Uterus (tissue), 4 donors: ENCODE results near the gene FAM89B. TPM values are rescaled to one million over a fixed set of nuclear protein-coding genes. Genes with fewer than 3 reads are reported as not detected.
A peak's percentile ranks its signal among the peaks of the same experiment; 100 is the strongest.
"Not testable (repeated sequence)": the region's sequence is repeated elsewhere in the genome, so short reads cannot be mapped to it uniquely, and the experiment has no call there.

ENCODE experiments used
- DNase-seq, 2 donors: peaks; one replicate each; pipeline ENCODE4 v3.0.0-alpha.2; 2019 to 2020
- H3K27ac ChIP-seq, 2 donors: fragments of 200-600 bp; sonication (generic); 1 replicate in 1 of 2; 2 replicates in 1 of 2; pipeline ENCODE4 v1.5.1; 2016 to 2018
- H3K27me3 ChIP-seq, 2 donors: fragments of 200-600 bp; sonication (generic); one replicate each; pipeline ENCODE4 v1.5.1; 2018 to 2019; ENCODE audit warnings: control low read depth in 1 of 2
- H3K36me3 ChIP-seq, 2 donors: fragments of 200-600 bp; sonication (generic); one replicate each; pipeline ENCODE4 v1.5.1; 2019; ENCODE audit warnings: control low read depth in 1 of 2
- H3K4me1 ChIP-seq, 2 donors: fragments of 200-600 bp; sonication (generic); one replicate each; pipeline ENCODE4 v1.5.1; 2018 to 2019; ENCODE audit warnings: control low read depth in 1 of 2
- H3K4me3 ChIP-seq, 2 donors: fragments of 200-600 bp; sonication (generic); 1 replicate in 1 of 2; 2 replicates in 1 of 2; pipeline ENCODE4 v1.5.1; 2018 to 2019; ENCODE audit warnings: mild to moderate bottlenecking in 1 of 2
- H3K9me3 ChIP-seq, 2 donors: fragments of 200-600 bp; sonication (generic); one replicate each; pipeline ENCODE4 v1.5.1; 2019; ENCODE audit warnings: control low read depth in 1 of 2
- POLR2A ChIP-seq, 2 donors: fragments of 450-650 bp; IDR thresholded peaks; one replicate each; pipeline ENCODE4 v1.6.1; 2016; ENCODE audit warnings: antibody characterized with exemption in 2 of 2, mild to moderate bottlenecking in 1 of 2, moderate library complexity in 1 of 2
- intact Hi-C: fragments of 100-400 bp; cut with DNase I; formaldehyde crosslinking; loops from one replicate; pipeline ENCODE4 v1.15.1; 2023; ENCODE audit warnings: low total_unique reads
- total RNA-seq, 4 donors: library from RNA; depleted of rRNA in 3 of 4; stranded (reverse); fragments of >200 nt in 3 of 4; gene quantifications; one replicate each; pipeline versions ENCODE4 v1.1.0 to v1.2.4, GENCODE V29; 2014 to 2023
- TF ChIP-seq, protein P1 (sequence below), 4 experiments: fragments of 200-600 bp in 2 of 4; fragments of 450-650 bp in 2 of 4; sonication (generic) in 2 of 4; IDR thresholded peaks; one replicate each; pipeline ENCODE4 v1.5.1; 2016 to 2019; ENCODE audit warnings: antibody characterized with exemption in 4 of 4, mild to moderate bottlenecking in 2 of 4, moderate library complexity in 1 of 4
- donor health status: DM: yes; HTN: yes; CAD: no.

The FAM89B gene
- total RNA-seq, 4 donors from 2014 or later, result 13.9 to 83.0 (median 40.8) TPM

- Histone ChIP-seq H3K27ac (peak overlapping the region; percentile 99 to 100), H3K36me3 (no peaks in the 10 kb centered on the region), H3K27me3 (no peaks in the 10 kb centered on the region), H3K4me1 (peaks cover 4 to 7% of the 10 kb centered on the region in 2 donors), H3K9me3 (no peaks in the 10 kb centered on the region), H3K4me3 (no peak overlapping the region)
- peak; percentile 79 to 82 for DNase-seq
- no peak for TF ChIP-seq POLR2A (IDR thresholded peaks at IDR 0.05)
- TF ChIP-seq, protein P1, sequence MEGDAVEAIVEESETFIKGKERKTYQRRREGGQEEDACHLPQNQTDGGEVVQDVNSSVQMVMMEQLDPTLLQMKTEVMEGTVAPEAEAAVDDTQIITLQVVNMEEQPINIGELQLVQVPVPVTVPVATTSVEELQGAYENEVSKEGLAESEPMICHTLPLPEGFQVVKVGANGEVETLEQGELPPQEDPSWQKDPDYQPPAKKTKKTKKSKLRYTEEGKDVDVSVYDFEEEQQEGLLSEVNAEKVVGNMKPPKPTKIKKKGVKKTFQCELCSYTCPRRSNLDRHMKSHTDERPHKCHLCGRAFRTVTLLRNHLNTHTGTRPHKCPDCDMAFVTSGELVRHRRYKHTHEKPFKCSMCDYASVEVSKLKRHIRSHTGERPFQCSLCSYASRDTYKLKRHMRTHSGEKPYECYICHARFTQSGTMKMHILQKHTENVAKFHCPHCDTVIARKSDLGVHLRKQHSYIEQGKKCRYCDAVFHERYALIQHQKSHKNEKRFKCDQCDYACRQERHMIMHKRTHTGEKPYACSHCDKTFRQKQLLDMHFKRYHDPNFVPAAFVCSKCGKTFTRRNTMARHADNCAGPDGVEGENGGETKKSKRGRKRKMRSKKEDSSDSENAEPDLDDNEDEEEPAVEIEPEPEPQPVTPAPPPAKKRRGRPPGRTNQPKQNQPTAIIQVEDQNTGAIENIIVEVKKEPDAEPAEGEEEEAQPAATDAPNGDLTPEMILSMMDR (IDR thresholded peaks at IDR 0.05), result no peak
- intact Hi-C loops, result no loop called here
These were observed 11.6 kb upstream of the FAM89B start for GRCh38 chr11:65560555-65561418.

DNA sequence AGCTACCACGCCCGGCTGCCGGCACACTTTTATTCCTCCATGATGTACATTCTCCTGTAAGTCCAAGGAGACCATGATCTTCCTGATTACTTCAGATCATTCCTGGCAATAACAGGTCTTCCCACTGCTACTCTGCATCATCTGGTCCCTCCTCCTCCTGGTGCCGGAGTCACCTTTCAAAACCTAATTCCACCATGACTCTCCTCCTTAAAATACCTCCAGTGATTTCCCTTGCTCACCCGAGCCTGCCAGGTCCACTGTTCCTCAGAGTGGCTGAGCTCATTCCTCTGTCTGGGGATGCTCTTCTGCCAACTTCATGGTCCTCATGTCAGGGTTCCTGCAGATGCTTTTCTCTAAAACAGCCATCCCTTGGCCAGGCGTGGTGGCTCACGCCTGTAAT lies 10.3 kb upstream of the FAM89B start:
- Histone ChIP-seq H3K4me3 (no peak overlapping the region), H3K4me1 (peaks cover 4 to 7% of the 10 kb centered on the region in 2 donors), H3K36me3 (no peaks in the 10 kb centered on the region), H3K27me3 (no peaks in the 10 kb centered on the region), H3K27ac (no peak overlapping the region), H3K9me3 (no peaks in the 10 kb centered on the region)
- intact Hi-C loops, result no loop called here
- TF ChIP-seq POLR2A (IDR thresholded peaks at IDR 0.05), result no peak
- TF ChIP-seq, protein P1 (IDR thresholded peaks at IDR 0.05), result no peak
- no peak for DNase-seq

DNA sequence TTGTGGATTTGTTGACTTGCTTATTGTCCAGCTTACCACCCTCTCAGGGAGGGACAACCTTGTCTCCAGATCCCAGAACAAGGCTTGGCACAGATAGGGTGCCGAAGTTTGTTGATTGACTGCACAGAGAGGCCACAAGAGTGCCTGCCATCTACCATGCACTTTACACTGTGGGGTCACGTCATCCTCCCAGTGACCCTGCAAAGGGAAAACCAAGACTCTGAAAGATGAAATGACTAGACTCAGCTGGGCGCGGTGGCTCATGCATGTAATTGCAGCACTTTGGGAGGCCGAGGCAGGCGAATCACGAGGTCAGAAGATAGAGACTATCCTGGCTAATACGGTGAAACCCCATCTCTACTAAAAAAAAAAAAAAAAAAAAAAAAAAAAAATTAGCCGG lies 9.6 kb upstream of the FAM89B start:
- no peak for TF ChIP-seq POLR2A (IDR thresholded peaks at IDR 0.05)
- TF ChIP-seq, protein P1 (IDR thresholded peaks at IDR 0.05), result no peak
- peaks cover 4 to 7% of the 10 kb centered on the region in 2 donors for H3K4me1 ChIP-seq

GRCh38 chr11:65563601-65564000 lies 8.7 kb upstream of the FAM89B start:
- DNase-seq, result no peak
- Histone ChIP-seq H3K27ac (peak overlapping the region in 1 of 2 donors; percentile 0), H3K4me3 (no peak overlapping the region), H3K4me1 (peaks cover 4 to 11% of the 10 kb centered on the region in 2 donors), H3K36me3 (no peaks in the 10 kb centered on the region), H3K27me3 (no peaks in the 10 kb centered on the region), H3K9me3 (no peaks in the 10 kb centered on the region)
- intact Hi-C loops, result no loop called here
- TF ChIP-seq, protein P1 (IDR thresholded peaks at IDR 0.05), result no peak
- TF ChIP-seq POLR2A (IDR thresholded peaks at IDR 0.05), result no peak

More for the DNA sequence above, 9.6 kb upstream of the FAM89B start:
- H3K9me3 ChIP-seq, result no peaks in the 10 kb centered on the region
- no peak overlapping the region for H3K27ac ChIP-seq
- H3K36me3 ChIP-seq, result no peaks in the 10 kb centered on the region
- no peaks in the 10 kb centered on the region for H3K27me3 ChIP-seq
- intact Hi-C loops, result no loop called here
- no peak for DNase-seq
- H3K4me3 ChIP-seq, result no peak overlapping the region

- Histone ChIP-seq H3K4me1 (peaks cover 4 to 13% of the 10 kb centered on the region in 2 donors), H3K27ac (peak overlapping the region in 1 of 2 donors; percentile 11)
- H3K36me3 ChIP-seq, H3K9me3 ChIP-seq, H3K27me3 ChIP-seq, DNase-seq, H3K4me3 ChIP-seq, intact Hi-C loops: not testable (repeated sequence)
These were observed 7.3 kb upstream of the FAM89B start for GRCh38 chr11:65564879-65565559.
